ENCODE measurements around the gene RNF157.

DNA sequence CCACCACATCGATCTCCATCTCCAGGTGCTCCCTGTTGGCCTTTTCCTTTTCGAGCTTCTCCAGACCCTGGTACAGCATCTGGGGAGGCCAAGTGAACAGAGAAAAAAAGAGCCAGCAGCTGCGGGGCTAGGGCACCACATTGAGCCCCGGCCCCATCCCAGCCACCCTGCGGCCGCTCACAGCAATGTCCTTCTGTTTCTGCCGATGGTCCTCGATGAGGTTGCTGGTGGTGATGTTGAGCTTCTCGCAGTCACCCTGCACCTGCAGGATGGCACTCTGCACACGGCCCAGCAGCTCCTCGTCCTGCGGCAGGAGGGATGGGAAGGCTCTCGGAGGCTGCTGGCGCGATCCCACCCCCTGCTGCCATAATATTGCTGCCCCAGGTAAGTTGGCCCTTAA is 40.4 kb upstream of the RNF157 start:
- TF ChIP-seq ZNF384 (IDR thresholded peaks at IDR 0.05) (no peak), ARNT (IDR thresholded peaks at IDR 0.05) (no peak), CTBP1 (IDR thresholded peaks at IDR 0.05; ENCODE audit: borderline replicate concordance) (no peak), SUZ12 (IDR thresholded peaks at IDR 0.05) (no peak), BHLHE40 (IDR thresholded peaks at IDR 0.05; ENCODE audit: borderline replicate concordance) (no peak), SP1 (IDR thresholded peaks at IDR 0.05) (no peak), HDGF (IDR thresholded peaks at IDR 0.05; ENCODE audit: borderline replicate concordance) (no peak), TARDBP (IDR thresholded peaks at IDR 0.05) (no peak), FOXK2 (IDR thresholded peaks at IDR 0.05) (no peak), FOXM1 (IDR thresholded peaks at IDR 0.05; ENCODE audit: borderline replicate concordance) (no peak), FOXA1 (IDR thresholded peaks at IDR 0.05) (no peak), NFRKB (IDR thresholded peaks at IDR 0.05) (no peak)
- TF ChIP-seq, protein P1, sequence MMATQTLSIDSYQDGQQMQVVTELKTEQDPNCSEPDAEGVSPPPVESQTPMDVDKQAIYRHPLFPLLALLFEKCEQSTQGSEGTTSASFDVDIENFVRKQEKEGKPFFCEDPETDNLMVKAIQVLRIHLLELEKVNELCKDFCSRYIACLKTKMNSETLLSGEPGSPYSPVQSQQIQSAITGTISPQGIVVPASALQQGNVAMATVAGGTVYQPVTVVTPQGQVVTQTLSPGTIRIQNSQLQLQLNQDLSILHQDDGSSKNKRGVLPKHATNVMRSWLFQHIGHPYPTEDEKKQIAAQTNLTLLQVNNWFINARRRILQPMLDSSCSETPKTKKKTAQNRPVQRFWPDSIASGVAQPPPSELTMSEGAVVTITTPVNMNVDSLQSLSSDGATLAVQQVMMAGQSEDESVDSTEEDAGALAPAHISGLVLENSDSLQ (IDR thresholded peaks at IDR 0.05) = no peak

All from HEK293T (cell line).